CD4-positive, alpha-beta T cell treated with Interferon alpha-2 for 1 hour (primary cell): ENCODE data around the gene PRPF4.
"Not testable (repeated sequence)": the region's sequence is repeated elsewhere in the genome, so short reads cannot be mapped to it uniquely, and the experiment has no call there.

Experiments used
- DNase-seq, 2 donors: peaks; one replicate each; pipeline ENCODE4 v3.0.0-alpha.2; 2020 to 2022

Gene PRPF4

DNA sequence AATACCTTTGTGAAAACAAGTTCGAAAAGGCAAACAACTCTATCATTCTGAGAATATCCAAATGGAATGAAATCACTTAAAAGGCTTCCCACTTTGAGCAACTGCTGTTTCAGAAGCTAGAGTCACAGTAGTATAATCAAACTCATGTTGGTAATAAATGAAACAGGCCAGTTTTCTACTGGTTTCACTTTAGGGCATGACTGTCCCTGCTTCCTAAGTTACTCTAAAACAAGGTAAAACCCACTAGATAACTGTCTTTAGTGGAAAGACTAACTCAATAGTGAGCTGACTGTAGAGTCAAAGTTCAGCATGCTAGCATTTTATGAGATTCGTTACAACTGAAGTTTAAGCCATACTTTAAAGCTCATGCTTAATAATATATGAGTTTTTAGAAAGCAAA is 6.1 kb upstream of the PRPF4 start:
- DNase-seq = no peak

DNA sequence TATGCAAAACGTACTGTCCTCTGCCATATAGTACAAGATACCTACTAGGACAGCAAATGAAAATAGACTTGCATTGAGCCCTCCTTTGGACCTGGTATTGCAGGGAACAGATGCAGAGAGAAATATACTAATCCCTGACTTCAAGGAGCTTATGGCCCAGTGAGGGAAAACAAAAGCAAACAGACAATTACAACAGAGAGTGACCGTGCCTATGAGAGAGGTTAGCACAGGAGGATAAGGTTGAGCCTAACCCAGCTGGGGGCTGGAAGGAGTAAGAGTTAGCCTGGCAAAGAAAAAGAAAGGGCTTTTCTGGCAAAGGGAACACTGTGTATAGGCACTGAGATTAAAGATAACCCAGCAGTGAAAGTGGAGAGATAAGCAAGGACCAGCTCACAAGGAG is 5.6 kb upstream of the PRPF4 start:
- DNase-seq = no peak

DNA sequence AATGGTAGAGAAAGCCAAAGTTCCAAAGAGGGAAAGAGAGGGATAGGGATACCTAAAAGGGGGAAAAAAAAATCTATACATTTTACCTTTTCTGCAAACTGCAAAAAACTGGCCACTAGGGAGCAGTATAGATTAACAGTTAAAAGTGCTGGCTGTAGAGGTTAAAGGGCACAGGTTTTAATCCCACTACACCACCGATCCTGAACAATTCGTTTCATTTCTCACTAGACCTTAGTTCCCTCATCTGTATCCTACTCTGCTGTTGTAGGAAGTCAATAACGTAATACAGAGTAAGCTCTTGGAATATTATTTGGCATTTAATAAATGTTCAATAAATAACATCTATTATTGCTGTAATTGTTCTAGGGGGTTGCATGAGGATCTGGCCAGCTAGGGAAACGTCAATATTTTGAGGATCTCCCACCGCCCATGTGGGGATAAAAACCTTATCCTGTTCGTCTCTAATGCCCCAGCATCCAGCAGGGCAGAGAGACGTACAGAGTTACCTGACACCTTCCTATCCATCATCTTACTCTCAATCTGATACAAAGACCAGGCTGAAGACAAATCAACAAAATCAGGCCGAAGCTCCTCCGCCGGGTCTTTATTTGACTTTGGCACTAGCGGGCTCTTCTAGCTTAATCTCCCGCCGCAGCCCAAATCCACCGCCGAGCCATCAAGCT is 843 bp upstream of the PRPF4 start:
- peak; percentile 24 to 79 for DNase-seq

DNA sequence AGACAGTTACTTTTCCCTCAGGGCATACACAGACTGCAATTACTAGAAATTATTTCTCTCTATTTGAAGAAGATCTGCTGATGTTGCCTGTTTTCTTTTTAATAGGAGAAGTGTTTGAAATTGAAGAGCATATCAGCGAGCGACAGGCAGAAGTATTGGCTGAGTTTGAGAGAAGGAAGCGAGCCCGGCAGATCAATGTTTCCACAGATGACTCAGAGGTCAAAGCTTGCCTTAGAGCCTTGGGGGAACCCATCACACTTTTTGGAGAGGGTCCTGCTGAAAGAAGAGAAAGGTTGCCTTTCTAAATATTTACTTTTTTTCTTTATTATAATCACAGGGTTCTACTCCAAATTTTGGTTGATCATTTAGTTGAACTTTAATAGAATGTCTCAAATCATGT is 3.4 kb downstream of the PRPF4 start:
- no peak for DNase-seq

DNA sequence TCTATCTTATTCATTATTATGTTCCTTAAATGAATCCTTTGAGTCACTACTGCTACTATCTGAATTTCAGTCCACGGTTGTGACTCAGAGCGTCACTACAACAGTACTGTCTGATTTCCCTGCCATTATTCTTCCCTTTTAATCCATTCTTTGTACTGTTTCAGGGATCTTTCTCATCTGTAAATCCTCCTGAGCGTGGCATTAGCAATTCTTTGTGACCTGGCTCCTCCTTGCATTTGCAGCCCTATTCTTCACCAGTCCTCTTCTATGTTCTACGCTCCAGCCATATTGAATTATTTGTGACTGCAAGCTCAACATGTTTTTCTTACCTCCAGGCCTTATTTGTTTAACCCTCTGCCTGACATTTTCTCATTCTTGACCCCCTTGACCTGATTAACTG is 5.9 kb downstream of the PRPF4 start:
- DNase-seq = no peak

DNA sequence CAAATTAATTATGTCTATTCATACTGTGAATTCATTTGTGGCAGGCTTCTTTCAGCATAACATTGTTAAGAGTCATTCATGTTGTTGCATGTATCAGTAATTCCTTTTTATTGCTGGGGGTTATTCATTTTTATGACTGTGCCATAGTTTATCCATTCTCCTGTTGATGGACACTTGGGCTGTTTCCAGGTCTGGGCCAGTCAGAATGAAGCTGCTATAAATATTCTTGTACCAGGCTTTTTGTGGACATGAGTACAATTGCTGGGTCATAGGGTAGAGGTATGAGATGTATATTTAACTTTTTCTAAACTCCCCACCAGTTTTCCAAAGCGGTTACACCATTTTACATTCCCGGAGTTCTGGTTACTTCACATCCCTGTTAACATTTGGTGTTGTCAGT is 13.6 kb downstream of the PRPF4 start:
- DNase-seq = no peak

DNA sequence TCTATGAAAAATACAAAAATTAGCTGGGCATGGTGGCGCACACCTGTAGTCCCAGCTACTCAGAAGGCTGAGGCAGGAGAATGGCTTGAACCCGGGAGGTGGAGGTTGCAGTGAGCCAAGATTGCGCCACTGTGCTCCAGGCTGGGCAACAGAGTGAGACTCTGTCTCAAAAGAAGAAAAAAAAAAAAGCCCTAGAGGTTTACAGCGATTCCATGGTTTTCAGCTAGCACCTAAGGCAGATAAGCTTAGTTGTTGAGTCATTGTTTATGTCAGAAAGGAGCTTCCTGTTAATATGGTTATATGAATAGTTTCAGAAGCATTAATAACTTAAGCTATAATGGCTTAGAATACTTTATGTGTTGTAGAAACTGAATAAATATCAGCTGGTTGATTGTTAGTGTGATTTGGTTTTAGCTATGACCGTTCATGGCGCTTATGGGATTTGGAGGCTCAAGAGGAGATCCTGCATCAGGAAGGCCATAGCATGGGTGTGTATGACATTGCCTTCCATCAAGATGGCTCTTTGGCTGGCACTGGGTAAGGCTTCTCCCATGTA is 14.7 kb downstream of the PRPF4 start:
- DNase-seq = no peak

DNA sequence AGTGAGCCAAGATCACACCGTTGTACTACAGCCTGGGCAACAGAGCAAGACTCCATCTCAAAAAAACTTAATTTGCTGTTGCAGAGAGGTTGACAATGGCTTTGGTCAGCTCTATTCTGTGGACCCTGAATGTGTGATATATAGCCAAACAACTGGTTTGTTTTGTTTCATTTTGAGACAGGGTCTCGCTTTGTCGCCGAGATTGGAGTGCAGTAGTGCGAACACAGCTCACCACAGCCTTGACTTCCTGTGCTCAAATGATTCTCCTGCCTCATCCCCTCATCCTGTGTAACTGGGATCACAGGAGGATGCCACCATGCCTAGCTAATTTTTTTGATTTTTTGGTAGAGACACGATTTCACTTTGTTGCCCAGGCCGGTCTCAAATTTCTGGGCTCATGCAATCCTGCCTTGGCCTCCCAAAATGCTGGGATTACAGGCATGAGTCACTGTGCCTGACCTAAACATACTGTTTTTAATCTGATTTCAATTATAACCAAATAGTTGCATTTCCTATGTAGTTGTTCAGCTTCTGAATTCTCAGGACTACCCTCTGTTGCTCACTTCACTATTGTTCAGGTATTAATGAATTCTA is 17.9 kb downstream of the PRPF4 start:
- no peak for DNase-seq

DNA sequence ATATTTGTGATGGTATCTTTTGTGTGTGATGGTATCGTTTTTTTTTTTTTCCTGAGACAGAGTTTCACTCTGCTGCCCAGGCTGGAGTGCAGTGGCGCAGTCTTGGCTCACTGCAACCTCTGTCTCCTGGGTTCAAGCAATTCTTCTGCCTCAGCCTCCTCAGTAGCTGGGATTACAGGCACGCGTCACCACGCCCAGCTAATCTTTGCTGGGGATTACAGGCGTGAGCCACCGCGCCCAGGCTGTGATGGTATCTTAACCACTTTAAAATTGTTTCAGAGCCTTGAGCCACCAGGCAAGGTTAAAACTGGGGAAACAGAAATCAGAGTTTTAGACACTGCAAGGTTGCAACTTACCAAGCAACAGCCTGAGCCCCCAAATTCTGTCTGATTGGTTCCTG is 20.8 kb downstream of the PRPF4 start:
- DNase-seq = not testable (repeated sequence)

DNA sequence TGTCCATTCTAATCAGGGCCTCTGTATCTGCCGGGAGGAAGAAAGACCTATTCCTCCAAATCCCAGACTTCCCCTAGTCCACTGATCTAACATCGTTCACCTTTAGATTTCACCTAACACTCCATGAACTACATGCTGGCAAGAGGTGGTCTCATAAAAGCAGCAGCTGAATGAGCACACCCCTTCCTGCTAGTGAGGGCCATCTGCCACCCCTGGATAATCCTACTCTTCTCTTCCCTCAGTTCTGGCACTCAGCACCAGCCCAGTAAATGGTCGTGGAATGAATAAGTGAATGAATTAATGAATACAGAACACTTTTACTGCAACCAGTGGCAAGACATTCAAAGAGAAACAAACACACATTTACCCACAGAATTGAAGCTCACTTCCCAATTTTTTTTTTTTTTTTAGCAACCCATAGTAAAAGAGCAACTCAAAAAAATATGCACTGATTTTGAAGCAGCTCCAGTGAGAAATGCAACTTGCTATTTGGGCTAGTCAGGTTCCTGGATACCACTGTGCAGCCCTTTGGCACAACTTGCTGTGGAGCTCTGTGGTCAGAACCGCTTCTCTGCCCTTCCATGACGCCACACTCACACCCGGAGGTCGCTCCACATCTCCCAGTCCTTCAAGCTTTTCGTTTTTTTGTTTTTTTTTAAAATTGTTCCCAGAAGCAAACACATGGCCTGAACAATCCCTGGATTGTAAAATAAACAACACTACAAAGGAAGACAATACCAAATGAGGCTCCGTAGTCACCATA is 21.5 kb downstream of the PRPF4 start:
- DNase-seq = no peak

DNA sequence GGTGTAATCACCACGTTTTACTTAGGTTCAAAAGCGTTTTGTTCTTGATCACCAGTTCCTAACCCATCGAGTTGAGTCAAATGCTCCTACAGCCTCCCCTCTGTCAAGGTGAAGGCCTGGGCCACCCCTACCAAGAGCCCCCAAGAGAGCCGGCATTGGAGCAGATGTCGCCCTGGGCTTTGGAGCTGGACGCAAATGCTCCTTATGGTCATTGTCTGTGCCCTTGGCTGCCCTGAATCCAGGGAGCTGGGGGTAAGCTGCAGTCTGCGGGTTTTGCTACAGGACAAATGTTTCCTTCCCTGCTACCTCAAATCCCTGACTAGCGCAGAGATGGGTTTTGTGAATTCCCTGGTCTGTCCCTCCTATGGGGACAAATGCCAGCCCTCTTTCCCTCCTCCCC is 22.9 kb downstream of the PRPF4 start:
- no peak for DNase-seq

DNA sequence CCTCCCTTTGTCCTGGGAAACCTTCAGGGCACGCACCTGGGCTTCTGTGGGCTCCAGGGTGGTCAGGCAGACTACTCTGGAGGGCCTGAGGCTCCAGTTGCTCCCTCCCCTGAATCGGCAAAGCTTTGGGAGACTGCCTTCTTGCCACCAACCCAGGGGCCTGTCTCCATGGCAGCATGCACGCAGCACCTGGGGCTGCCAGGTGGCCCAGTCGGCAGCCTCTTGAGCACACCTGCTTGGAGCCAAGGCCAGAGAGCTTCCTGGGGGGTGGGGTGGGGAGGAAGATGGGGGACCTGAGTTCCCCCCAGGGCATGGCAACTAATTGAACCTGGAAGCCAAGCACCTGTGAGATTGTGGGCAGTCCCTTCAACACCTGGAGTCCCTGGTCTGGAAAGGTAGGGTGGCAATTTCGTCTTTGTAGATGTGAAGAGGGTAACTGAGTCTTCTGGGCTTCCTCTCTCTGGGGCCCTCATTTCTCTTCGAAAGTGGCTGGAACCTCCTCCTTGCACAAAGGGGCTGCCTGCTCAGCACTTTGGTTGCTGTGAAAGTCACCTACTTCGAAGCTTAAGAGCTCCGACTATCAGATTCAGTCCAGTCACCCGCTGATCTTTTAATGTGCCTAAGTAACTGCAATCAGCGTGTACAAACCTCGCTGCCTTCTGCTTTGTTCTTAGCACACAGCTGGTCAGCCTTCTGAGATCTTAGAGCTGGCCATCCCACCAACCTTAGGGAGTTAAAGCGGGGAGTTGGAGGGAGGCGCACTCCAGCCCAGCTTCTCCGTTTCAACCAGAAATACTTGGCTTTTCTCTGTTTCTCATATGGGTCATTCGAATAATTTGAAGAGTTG is 23.7 kb downstream of the PRPF4 start:
- DNase-seq = no peak

DNA sequence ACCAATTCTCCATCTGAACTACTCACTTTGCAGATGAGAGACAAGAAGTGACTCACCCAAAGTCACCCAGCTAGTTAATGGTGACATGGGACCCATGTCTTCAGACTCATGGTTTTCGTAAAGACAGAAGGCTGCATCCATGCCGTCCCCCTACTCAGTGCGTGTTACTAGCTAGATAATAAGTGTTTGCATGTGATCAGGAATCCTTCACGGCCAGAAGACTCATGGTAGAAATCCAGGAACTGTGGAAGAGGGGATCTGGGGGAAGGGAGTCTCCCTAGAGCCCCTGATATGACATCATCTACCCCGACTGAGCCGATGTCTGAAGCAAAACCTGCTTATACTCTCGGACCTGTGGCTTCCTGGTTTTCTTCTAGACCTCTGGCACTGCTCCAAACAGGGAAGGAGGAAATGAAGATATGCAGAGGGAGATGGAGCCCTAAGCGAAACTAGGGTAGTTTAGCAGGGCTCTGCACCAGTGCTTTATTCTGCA is 24.4 kb downstream of the PRPF4 start:
- DNase-seq = no peak

DNA sequence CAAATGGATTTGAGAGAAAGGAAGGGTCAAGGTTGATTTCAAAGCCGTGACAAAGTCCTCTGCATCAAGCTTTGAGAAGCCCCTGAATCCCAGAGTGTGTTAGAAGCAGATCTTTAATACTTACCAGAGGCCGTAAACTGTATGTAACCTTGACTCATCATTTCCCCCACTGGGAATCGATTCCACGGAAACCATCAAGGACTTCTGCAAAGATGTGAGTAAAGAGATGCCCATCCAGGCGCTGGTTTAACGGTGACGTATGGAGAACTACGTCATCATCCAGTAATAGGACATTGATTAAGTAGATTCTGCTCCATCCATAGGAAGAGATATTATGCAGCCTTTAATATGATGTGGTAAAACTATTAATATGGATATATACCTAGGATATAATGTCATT is 26.1 kb downstream of the PRPF4 start:
- no peak for DNase-seq

DNA sequence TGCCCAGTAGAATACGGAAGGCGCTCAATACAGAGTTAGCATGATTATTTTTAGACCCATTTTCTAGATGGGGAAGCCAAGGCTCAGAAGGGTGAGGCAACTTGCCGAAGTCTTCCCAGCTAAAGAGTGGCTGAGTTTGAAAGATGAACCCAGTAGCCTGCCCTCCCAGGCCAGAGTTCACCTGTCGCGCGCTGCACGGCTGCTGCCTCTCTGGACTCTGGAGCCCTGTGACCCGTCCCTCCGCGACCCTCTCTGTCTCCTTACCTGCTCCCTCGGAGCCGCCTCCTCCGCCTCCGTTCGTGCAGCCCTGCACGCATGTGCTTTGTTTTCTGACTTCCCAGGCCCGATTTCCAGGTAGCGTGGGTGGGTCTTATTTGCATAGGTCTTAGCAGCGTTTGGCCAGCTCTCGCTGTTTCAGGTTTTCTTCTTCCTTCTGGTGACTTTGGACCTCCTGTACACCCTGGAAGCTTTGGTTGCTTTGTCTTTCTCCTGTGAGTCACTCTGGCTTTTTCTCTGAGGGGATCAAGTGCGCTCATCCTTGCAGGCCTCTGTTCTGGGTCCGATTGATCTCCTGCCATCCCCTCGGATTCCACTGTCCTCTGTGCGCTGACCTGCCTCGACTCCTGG is 27.4 kb downstream of the PRPF4 start, which contains the start of gene RNF183:
Gene RNF183, minus strand, starts transcription at position 585 of the 627 bp plus-strand sequence. CDS start 5,192 bp downstream, outside the sequence.
- DNase-seq = no peak

DNA sequence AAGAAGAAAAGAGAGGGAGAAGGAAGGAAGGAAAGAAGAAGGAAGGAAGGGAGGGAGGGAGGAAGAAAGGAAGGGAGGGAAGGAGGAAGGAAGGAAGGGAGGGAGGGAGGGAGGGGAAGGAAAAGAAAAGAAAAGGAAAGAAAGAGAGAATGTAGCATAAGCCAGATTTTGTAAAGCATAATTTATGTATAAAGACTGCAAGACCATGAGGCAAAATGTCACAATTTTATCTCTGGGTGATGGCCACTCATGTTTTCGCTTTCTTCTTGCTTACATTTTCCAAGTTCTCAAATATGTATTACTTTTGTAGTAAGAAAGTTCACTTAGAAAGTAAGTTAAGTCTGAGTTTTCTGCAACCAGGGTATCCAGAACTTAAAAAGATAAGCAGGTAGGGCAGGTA is 31.1 kb downstream of the PRPF4 start:
- no peak for DNase-seq

DNA sequence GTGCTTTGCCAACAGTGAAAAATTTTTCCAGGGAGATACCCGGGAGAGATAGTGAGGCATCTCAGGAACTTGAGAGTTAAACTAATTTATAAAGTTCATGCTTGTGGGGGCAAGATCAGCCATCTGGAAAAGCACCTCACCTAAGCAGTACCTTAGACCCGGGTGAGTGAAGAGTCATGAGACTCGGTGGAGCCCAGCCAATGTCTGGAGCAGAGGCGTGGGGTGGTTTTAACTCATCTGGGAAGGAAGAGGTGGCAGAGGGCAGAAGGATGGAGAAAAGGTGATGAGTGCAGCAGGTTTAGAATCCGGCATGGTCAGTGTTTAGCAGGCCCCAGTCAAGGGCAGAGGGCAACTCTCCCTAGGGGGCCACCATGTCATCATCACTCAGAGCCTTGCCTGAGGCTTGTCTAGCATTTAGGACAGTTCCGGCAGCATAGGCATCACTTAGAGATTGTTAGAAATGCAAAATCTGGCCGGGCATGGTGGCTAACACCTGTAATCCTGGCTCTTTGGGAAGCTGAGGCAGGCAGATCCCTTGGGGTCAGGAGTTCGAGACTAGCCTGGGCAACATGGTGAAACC is 32.0 kb downstream of the PRPF4 start:
- DNase-seq = no peak

DNA sequence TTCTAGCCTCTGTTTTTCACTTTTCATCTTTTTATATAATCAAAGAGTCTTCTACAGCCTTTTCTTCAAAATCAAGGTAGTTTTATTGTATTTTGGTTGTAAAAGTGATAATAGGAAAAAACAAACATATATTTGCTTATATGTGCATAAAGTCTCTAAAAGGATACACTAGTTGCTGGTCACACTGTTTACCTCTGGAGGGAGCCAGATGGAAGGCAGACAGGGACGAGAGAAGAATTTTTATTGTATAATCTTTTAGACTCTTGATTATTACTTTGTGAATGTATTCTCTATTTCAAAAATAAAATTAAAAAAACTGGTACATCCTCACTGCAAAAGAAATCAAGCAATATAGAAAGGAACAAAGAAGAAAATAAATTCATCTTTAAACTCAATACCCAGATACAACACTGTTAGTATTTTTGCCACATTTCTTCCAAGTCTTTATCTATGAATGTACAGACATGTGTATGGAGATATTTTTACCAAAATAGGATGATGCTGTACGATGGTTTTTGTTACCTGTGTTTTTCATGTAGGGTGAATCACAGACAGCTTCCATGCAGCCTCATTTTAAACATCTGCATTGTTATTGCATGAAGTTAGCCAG is 33.9 kb downstream of the PRPF4 start:
- peak in 1 of 2 donors; percentile 56 for DNase-seq

DNA sequence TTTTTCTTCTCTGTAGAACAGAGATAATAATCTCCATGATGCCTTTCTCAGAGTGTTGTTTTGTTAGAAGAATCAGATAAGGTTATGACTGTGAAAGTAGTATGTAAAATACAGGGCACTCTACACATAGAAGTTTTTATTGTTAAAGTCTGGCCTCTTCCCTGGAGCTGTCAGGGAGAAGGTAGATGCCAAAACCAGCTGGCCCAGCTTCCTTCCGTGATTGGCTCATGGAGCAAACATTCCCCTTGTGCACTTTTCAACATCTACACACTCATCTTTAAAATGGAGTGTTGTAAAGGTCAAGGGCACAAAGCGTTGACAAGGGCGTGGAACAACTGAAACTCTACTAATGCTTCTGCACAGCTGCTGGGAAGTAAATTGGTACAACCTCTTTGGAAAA is 35.1 kb downstream of the PRPF4 start:
- DNase-seq = no peak

DNA sequence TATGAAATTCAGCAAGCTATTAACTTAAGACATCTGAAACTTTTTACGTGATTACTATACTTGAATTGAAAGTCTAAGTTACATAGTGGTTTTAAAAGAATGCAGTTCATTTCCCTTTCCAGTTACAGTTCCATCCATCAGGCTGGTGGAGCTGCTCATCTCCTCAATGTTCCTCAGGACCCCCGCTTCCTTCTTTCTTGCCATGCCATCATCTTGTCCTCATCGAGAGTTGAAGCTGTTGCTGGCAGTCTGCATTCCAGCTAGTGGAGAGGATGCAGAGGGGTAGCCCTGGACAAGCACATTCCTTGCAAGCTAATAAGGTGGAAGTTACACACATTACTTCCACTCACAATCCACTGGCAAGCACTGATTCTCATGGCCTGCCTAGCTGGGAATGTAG is 36.5 kb downstream of the PRPF4 start:
- no peak for DNase-seq

DNA sequence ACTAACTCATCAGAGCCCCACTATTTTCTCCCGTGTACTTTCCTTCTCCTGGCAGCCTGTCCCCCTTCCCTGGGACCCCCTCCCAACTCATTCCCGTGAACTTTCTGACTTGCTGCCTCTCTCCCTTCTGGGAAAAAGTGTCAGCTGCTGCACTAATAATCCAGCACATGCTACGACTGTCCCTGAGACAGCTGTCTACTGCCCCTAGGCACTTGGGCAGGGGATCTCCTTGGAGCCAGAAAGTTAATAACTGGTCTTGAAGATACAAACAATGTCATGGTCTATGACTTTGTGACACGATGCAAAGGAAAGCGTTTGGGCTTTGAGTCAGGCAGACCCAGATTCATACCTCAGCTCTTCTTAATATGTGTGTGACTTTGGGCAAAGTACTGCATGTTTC is 37.8 kb downstream of the PRPF4 start:
- DNase-seq = no peak
